HepG2 (cell line): ENCODE measurements around the gene COX7C. TPM values are rescaled to one million over a fixed set of nuclear protein-coding genes. Genes with fewer than 3 reads are reported as not detected.
"Not testable (repeated sequence)": the region's sequence is repeated elsewhere in the genome, so short reads cannot be mapped to it uniquely, and the experiment has no call there.

Source experiments
- ATAC-seq: fragments of 200-7000 bp; cut with Tn5 transposase; 3 replicates; pipeline ENCODE4 v1.9.1; 2020; ENCODE audit warnings: mild to moderate bottlenecking, moderate library complexity
- BruUV-seq: library from RNA; stranded (reverse); fragments of 400-500 nt; replicated peaks from 2 replicates; lab custom pipeline; 2021; lab: Mats Ljungman, UMichigan
- CTCF ChIA-PET: fragments of 300-600 bp; formaldehyde crosslinking; extraction: SDS; loops from one replicate; lab custom pipeline; 2021; ENCODE audit warnings: low total read pairs, inconsistent platforms, low intra/inter-chr PET ratio; lab: Yijun Ruan, JAX
- POLR2A ChIA-PET: fragments of 350-600 bp; sonication (Branson Sonifier 250); formaldehyde crosslinking; loops from one replicate; lab custom pipeline; 2020; ENCODE audit warnings: antibody characterized with exemption, inconsistent platforms; lab: Yijun Ruan, JAX
- DNase-seq: peaks from one replicate; pipeline ENCODE4 v3.0.0-alpha.2; 2015; ENCODE audit warnings: low spot score
- FAIRE-seq: peaks from 3 replicates; lab custom pipeline; 2011; peaks lifted over from hg19 to GRCh38; lab: Jason Lieb, UNC
- H2AFZ ChIP-seq: one replicate; pipeline ENCODE4 v1.6.1; 2011; ENCODE audit warnings: low read length, inconsistent platforms
- H3K27ac ChIP-seq: fragments of 300-600 bp; 3 replicates; pipeline ENCODE4 v1.8.0; 2011; ENCODE audit warnings: mixed run types, mild to moderate bottlenecking, mixed read lengths, low read length, inconsistent platforms; ENCODE audit not compliant: insufficient read depth; ENCODE audit errors: extremely low read length
- H3K27me3 ChIP-seq, 2 experiments: fragments of 200-600 bp in 1 of 2; 2 replicates in 1 of 2; 3 replicates in 1 of 2; pipeline versions ENCODE4 v1.6.0 to v1.8.0; 2011; ENCODE audit warnings: low read length in 2 of 2, mild to moderate bottlenecking in 2 of 2, moderate library complexity in 2 of 2, inconsistent platforms in 1 of 2; ENCODE audit not compliant: insufficient read depth in 2 of 2, control insufficient read depth in 1 of 2
- H3K36me3 ChIP-seq, 2 experiments: fragments of 200-600 bp in 1 of 2; replicated peaks in 1 of 2; 2 replicates in 1 of 2; 3 replicates in 1 of 2; pipeline versions ENCODE4 v1.5.1 to v1.8.0; 2011; ENCODE audit warnings: low read length in 2 of 2, inconsistent platforms in 1 of 2; ENCODE audit not compliant: insufficient read depth in 2 of 2, control insufficient read depth in 1 of 2
- H3K4me1 ChIP-seq: 2 replicates; pipeline ENCODE4 v1.5.1; 2012; ENCODE audit warnings: low read length, inconsistent platforms; ENCODE audit not compliant: insufficient read depth
- H3K4me2 ChIP-seq: 2 replicates; pipeline ENCODE4 v1.6.0; 2011; ENCODE audit warnings: low read depth, low read length, inconsistent platforms
- H3K4me3 ChIP-seq, 3 experiments: fragments of 200-600 bp in 1 of 3; sonication (generic), shearing (Covaris generic) in 1 of 3; replicated peaks in 1 of 3; 2 replicates each; pipeline ENCODE4 v1.5.1; 2011 to 2016; ENCODE audit warnings: low read length in 3 of 3, inconsistent platforms in 2 of 3, low read depth in 2 of 3, mild to moderate bottlenecking in 2 of 3, control low read depth in 1 of 3, mixed read lengths in 1 of 3; ENCODE audit not compliant: insufficient read depth in 1 of 3
- H3K79me2 ChIP-seq: one replicate; pipeline ENCODE4 v1.6.1; 2011; ENCODE audit warnings: low read length, inconsistent platforms; ENCODE audit not compliant: insufficient read depth
- H3K9ac ChIP-seq: 2 replicates; pipeline ENCODE4 v1.6.0; 2011; ENCODE audit warnings: mild to moderate bottlenecking, low read depth, low read length, inconsistent platforms; ENCODE audit not compliant: insufficient read depth
- H3K9me3 ChIP-seq: 2 replicates; pipeline ENCODE4 v1.5.1; 2012; ENCODE audit warnings: mild to moderate bottlenecking, low read length
- H4K20me1 ChIP-seq: 2 replicates; pipeline ENCODE4 v1.6.0; 2011; ENCODE audit warnings: inconsistent platforms, mild to moderate bottlenecking, low read length, moderate library complexity; ENCODE audit not compliant: insufficient read depth
- RNF219 ChIP-seq: sonication (generic); formaldehyde crosslinking; IDR thresholded peaks from 2 replicates; pipeline ENCODE4 v1.5.0; 2020; ENCODE audit warnings: mild to moderate bottlenecking, missing genetic modification reagents
- ZBTB40 ChIP-seq, 2 experiments: fragments of 450-650 bp in 1 of 2; sonication (generic) in 1 of 2; formaldehyde crosslinking in 1 of 2; IDR thresholded peaks; 2 replicates each; pipeline versions ENCODE4 v1.6.1 to v1.8.0; 2016 to 2022; ENCODE audit warnings: antibody characterized with exemption in 1 of 2, mild to moderate bottlenecking in 1 of 2, missing genetic modification reagents in 1 of 2
- ZNF383 ChIP-seq: sonication (generic); formaldehyde crosslinking; IDR thresholded peaks from 2 replicates; pipeline ENCODE4 v1.4.0; 2020; ENCODE audit warnings: missing genetic modification reagents, mild to moderate bottlenecking, borderline replicate concordance
- ZNF678 ChIP-seq: sonication (generic); formaldehyde crosslinking; IDR thresholded peaks from 2 replicates; pipeline ENCODE4 v1.4.0; 2020; ENCODE audit warnings: mild to moderate bottlenecking, missing genetic modification reagents
- WGBS: methylation state at CpG from one replicate; pipeline ENCODE4 v1.1.6; 2017; ENCODE audit warnings: low lambda C conversion rate; 5-methylcytosine and 5-hydroxymethylcytosine counted together
- in situ Hi-C: cut with HindIII; loops from 2 replicates; pipeline ENCODE4 v1.10.0; 2017; ENCODE audit warnings: low pct_unique_long_range_greater_than_20kb; ENCODE audit not compliant: extremely low pct_ligation_motif_present
- intact Hi-C: fragments of 100-400 bp; cut with micrococcal nuclease; formaldehyde crosslinking; loops from one replicate; pipeline ENCODE4 v1.10.0; 2022; ENCODE audit not compliant: unreplicated experiment
- polyA plus RNA-seq, 8 experiments: library from polyadenylated mRNA; depleted of rRNA in 3 of 8; stranded (reverse) in 7 of 8; unstranded in 1 of 8; fragments of >200 nt; fragmentation: Illumina TruSeq in 4 of 8; extraction: Trizol in 4 of 8; gene quantifications; 2 replicates each; pipeline versions ENCODE4 v1.2.1 to v1.2.3, GENCODE V29; 2011 to 2016; ENCODE audit warnings: low read depth in 4 of 8, missing spikeins in 1 of 8, mixed read lengths in 1 of 8; ENCODE audit not compliant: insufficient read depth in 1 of 8
- total RNA-seq, 5 experiments: library from RNA; depleted of rRNA; stranded (reverse); fragments of >200 nt; fragmentation: Illumina TruSeq; extraction: Trizol; gene quantifications; 2 replicates each; pipeline ENCODE4 v1.2.3, GENCODE V29; 2016; ENCODE audit warnings: low read depth in 1 of 5

COX7C gene
- total and polyA plus RNA-seq, 2 of the 13 experiments (the other 11 are each of a cell fraction or from before 2014, with no cell fraction given), result 538 to 635 TPM

- no peak for TF ChIP-seq ZBTB40 (IDR thresholded peaks at IDR 0.05)
- TF ChIP-seq ZBTB40 (CRISPR knock-in tag; IDR thresholded peaks at IDR 0.05), result no peak
- TF ChIP-seq ZNF678 (CRISPR knock-in tag), result no peak
- TF ChIP-seq RNF219 (CRISPR knock-in tag), result no peak
- no peak for TF ChIP-seq ZNF383
Observed at GRCh38 chr5:86649832-86650505, 32.2 kb downstream of the COX7C start (continued).

- H3K4me3 ChIP-seq, BruUV-seq, intact Hi-C loops, H2AFZ ChIP-seq, H3K27me3 ChIP-seq, H3K4me2 ChIP-seq, ATAC-seq, in situ Hi-C loops, POLR2A ChIA-PET, DNase-seq, H3K9ac ChIP-seq, H3K79me2 ChIP-seq, CTCF ChIA-PET, H3K9me3 ChIP-seq, H3K27ac ChIP-seq, FAIRE-seq, H3K4me1 ChIP-seq, H4K20me1 ChIP-seq, H3K36me3 ChIP-seq: not testable (repeated sequence)
- WGBS, result 0% methylated on average over 2 of the region's 2 CpGs
Observed at GRCh38 chr5:86660771-86661170, 43.0 kb downstream of the COX7C start.
